CD4-positive, CD25-positive, alpha-beta regulatory T cell (primary cell): ENCODE data around the gene TMA7B. TPM values are rescaled to one million over a fixed set of nuclear protein-coding genes. Genes with fewer than 3 reads are reported as not detected.

Experiments used
- ATAC-seq, 2 donors: fragments of 150-1000 bp; cut with Tn5 transposase; one replicate each; pipeline ENCODE4 v1.10.0; 2021; ENCODE audit warnings: low read depth in 2 of 2, moderate number of reproducible peaks in 2 of 2, moderate library complexity in 1 of 2
- DNase-seq, 3 donors: peaks; one replicate each; pipeline versions ENCODE4 v3.0.0 to v3.0.0-alpha.2; 2012 to 2022; ENCODE audit warnings: mixed read lengths in 1 of 3
- H3K27ac ChIP-seq: one replicate; pipeline ENCODE4 v1.7.0; 2013; ENCODE audit warnings: mild to moderate bottlenecking, low read length; ENCODE audit not compliant: insufficient read depth, poor library complexity, severe bottlenecking
- H3K27me3 ChIP-seq: one replicate; pipeline ENCODE4 v1.7.0; 2013; ENCODE audit warnings: low read length; ENCODE audit not compliant: control insufficient read depth, insufficient read depth
- H3K36me3 ChIP-seq: one replicate; pipeline ENCODE4 v1.7.0; 2013; ENCODE audit warnings: mild to moderate bottlenecking, low read length, moderate library complexity; ENCODE audit not compliant: control insufficient read depth, insufficient read depth
- H3K4me1 ChIP-seq: 2 replicates; pipeline ENCODE4 v1.7.0; 2013; ENCODE audit warnings: mild to moderate bottlenecking, low read length; ENCODE audit not compliant: insufficient read depth, control insufficient read depth, poor library complexity, severe bottlenecking
- H3K4me3 ChIP-seq: one replicate; pipeline ENCODE4 v1.7.0; 2013; ENCODE audit warnings: low read depth, mild to moderate bottlenecking, low read length, moderate library complexity
- H3K9me3 ChIP-seq, 2 experiments: 1 replicate in 1 of 2; 2 replicates in 1 of 2; pipeline ENCODE4 v1.7.0; 2013; ENCODE audit warnings: low read length in 2 of 2, mild to moderate bottlenecking in 1 of 2, moderate library complexity in 1 of 2; ENCODE audit not compliant: control insufficient read depth in 2 of 2
- H3K27ac Mint-ChIP-seq, 3 donors: one replicate each; pipeline ENCODE4 v1.8.0; 2020 to 2022; ENCODE audit warnings: mild to moderate bottlenecking in 3 of 3, mixed read lengths in 3 of 3, moderate library complexity in 2 of 3
- H3K27me3 Mint-ChIP-seq: one replicate; pipeline ENCODE4 v1.8.0; 2022; ENCODE audit warnings: mild to moderate bottlenecking, mixed read lengths
- H3K36me3 Mint-ChIP-seq: one replicate; pipeline ENCODE4 v1.8.0; 2020; ENCODE audit warnings: mixed read lengths
- H3K4me1 Mint-ChIP-seq, 4 donors: one replicate each; pipeline ENCODE4 v1.8.0; 2020 to 2022; ENCODE audit warnings: mixed read lengths in 4 of 4, mild to moderate bottlenecking in 1 of 4
- H3K4me3 Mint-ChIP-seq, 4 donors: one replicate each; pipeline ENCODE4 v1.8.0; 2020 to 2022; ENCODE audit warnings: mild to moderate bottlenecking in 4 of 4, mixed read lengths in 4 of 4, moderate library complexity in 3 of 4
- H3K9me3 Mint-ChIP-seq, 7 donors: one replicate each; pipeline ENCODE4 v1.8.0; 2020 to 2022; ENCODE audit warnings: mixed read lengths in 7 of 7, mild to moderate bottlenecking in 3 of 7, moderate library complexity in 2 of 7
- polyA plus RNA-seq, 4 donors: library from polyadenylated mRNA; unstranded; fragments of 300-500 nt; fragmentation: Illumina TruSeq; gene quantifications; one replicate each; pipeline ENCODE4 v1.2.3, GENCODE V29; 2021
- total RNA-seq: library from RNA; stranded (reverse); gene quantifications from one replicate; pipeline ENCODE4 v1.2.3, GENCODE V29; 2022

TMA7B gene
- total RNA-seq (13.0 TPM), polyA plus RNA-seq (1 to 10 TPM in 3 of 4 donors, under 1 TPM in 1; 0.91 to 1.8 (median 1.5) TPM)

- Mint-ChIP-seq H3K36me3 (peaks cover 62% of the 10 kb centered on the region), H3K4me3 (peak within 1 kb of the TSS; percentile 37 to 77 (median 50)), H3K27me3 (no peaks in the 10 kb centered on the region), H3K27ac (peak within 1 kb of the TSS; percentile 77 to 96 (median 88)), H3K4me1 (peaks cover 13 to 69% (median 51%) of the 10 kb centered on the region in 4 donors), H3K9me3 (peaks cover 0 to 1% (median 0%) of the 10 kb centered on the region in 7 donors)
- Histone ChIP-seq H3K4me1 (peaks cover 46% of the 10 kb centered on the region), H3K4me3 (peak within 1 kb of the TSS; percentile 37), H3K9me3 (no peaks in the 10 kb centered on the region), H3K27ac (peak within 1 kb of the TSS; percentile 61), H3K36me3 (peaks cover 73% of the 10 kb centered on the region), H3K27me3 (no peaks in the 10 kb centered on the region)
- DNase-seq (peak in 1 of 3 donors; percentile 67), ATAC-seq (peak; percentile 62 to 67)
Observed at GRCh38 chr22:39959640-39960447, at the start of gene TMA7B. Gene TMA7B (plus strand): TSS chr22:39960397. CDS start chr22:39964375, 3,978 bp downstream.

GRCh38 chr22:39910876-39911613, 49.2 kb upstream of the TMA7B start:
- Mint-ChIP-seq H3K27ac (peak overlapping the region; percentile 80 to 93 (median 91)), H3K4me1 (peaks cover 44 to 94% (median 72%) of the 10 kb centered on the region in 4 donors), H3K4me3 (peak overlapping the region; percentile 78 to 99 (median 94)), H3K36me3 (peaks cover 32% of the 10 kb centered on the region), H3K27me3 (no peaks in the 10 kb centered on the region), H3K9me3 (peaks cover 0 to 9% (median 0%) of the 10 kb centered on the region in 7 donors)
- ATAC-seq: no peak
- Histone ChIP-seq H3K36me3 (no peaks in the 10 kb centered on the region), H3K4me1 (peaks cover 96% of the 10 kb centered on the region), H3K9me3 (no peaks in the 10 kb centered on the region), H3K4me3 (peak overlapping the region; percentile 84), H3K27ac (peak overlapping the region; percentile 83), H3K27me3 (no peaks in the 10 kb centered on the region)
- peak in 1 of 3 donors; percentile 51 for DNase-seq

- Histone ChIP-seq H3K4me3 (peak overlapping the region; percentile 63), H3K9me3 (no peaks in the 10 kb centered on the region), H3K36me3 (no peaks in the 10 kb centered on the region), H3K27ac (peak overlapping the region; percentile 17), H3K27me3 (no peaks in the 10 kb centered on the region), H3K4me1 (peaks cover 97% of the 10 kb centered on the region)
- H3K4me3 Mint-ChIP-seq: peak overlapping the region; percentile 56 to 99 (median 86)
- H3K27ac Mint-ChIP-seq: peak overlapping the region; percentile 77 to 94 (median 91)
- peaks cover 59 to 99% (median 81%) of the 10 kb centered on the region in 4 donors for H3K4me1 Mint-ChIP-seq
- no peaks in the 10 kb centered on the region for H3K27me3 Mint-ChIP-seq
- H3K9me3 Mint-ChIP-seq: peaks cover 0 to 9% (median 0%) of the 10 kb centered on the region in 7 donors
- DNase-seq (no peak), ATAC-seq (no peak)
- peaks cover 30% of the 10 kb centered on the region for H3K36me3 Mint-ChIP-seq
Observed at GRCh38 chr22:39913321-39913720, 46.9 kb upstream of the TMA7B start.

- no peak for ATAC-seq
- Mint-ChIP-seq H3K27me3 (no peaks in the 10 kb centered on the region), H3K4me1 (peaks cover 55 to 99% (median 78%) of the 10 kb centered on the region in 4 donors), H3K36me3 (peaks cover 24% of the 10 kb centered on the region), H3K9me3 (peaks cover 0 to 9% (median 0%) of the 10 kb centered on the region in 7 donors), H3K27ac (peak overlapping the region; percentile 77 to 94 (median 91)), H3K4me3 (peak overlapping the region; percentile 56 to 99 (median 86))
- peaks cover 97% of the 10 kb centered on the region for H3K4me1 ChIP-seq
- H3K27me3 ChIP-seq: no peaks in the 10 kb centered on the region
- H3K9me3 ChIP-seq: no peaks in the 10 kb centered on the region
- DNase-seq: no peak
- H3K36me3 ChIP-seq: no peaks in the 10 kb centered on the region
- peak overlapping the region; percentile 84 for H3K27ac ChIP-seq
- peak overlapping the region; percentile 63 for H3K4me3 ChIP-seq
Observed at GRCh38 chr22:39913886-39914285, 46.3 kb upstream of the TMA7B start.

GRCh38 chr22:39914584-39914983, 45.6 kb upstream of the TMA7B start:
- H3K9me3 ChIP-seq: no peaks in the 10 kb centered on the region
- peaks cover 97% of the 10 kb centered on the region for H3K4me1 ChIP-seq
- no peak for ATAC-seq
- Mint-ChIP-seq H3K4me3 (peak overlapping the region; percentile 56 to 99 (median 75)), H3K4me1 (peaks cover 48 to 96% (median 75%) of the 10 kb centered on the region in 4 donors), H3K27ac (peak overlapping the region; percentile 77 to 94 (median 91)), H3K27me3 (no peaks in the 10 kb centered on the region), H3K36me3 (peaks cover 24% of the 10 kb centered on the region), H3K9me3 (peaks cover 0 to 7% (median 0%) of the 10 kb centered on the region in 7 donors)
- no peaks in the 10 kb centered on the region for H3K36me3 ChIP-seq
- H3K27me3 ChIP-seq: no peaks in the 10 kb centered on the region
- peak overlapping the region; percentile 63 for H3K4me3 ChIP-seq
- DNase-seq: no peak
- H3K27ac ChIP-seq: peak overlapping the region; percentile 84

- Mint-ChIP-seq H3K27me3 (no peaks in the 10 kb centered on the region), H3K9me3 (no peaks in the 10 kb centered on the region), H3K27ac (peak overlapping the region; percentile 85 to 92 (median 91)), H3K4me3 (peak overlapping the region; percentile 53 to 87 (median 58)), H3K36me3 (peaks cover 26% of the 10 kb centered on the region), H3K4me1 (peaks cover 43 to 96% (median 75%) of the 10 kb centered on the region in 4 donors)
- Histone ChIP-seq H3K36me3 (no peaks in the 10 kb centered on the region), H3K27me3 (no peaks in the 10 kb centered on the region), H3K9me3 (no peaks in the 10 kb centered on the region), H3K27ac (peak overlapping the region; percentile 84), H3K4me3 (peak overlapping the region; percentile 69), H3K4me1 (peaks cover 97% of the 10 kb centered on the region)
- DNase-seq (no peak), ATAC-seq (no peak)
Observed at GRCh38 chr22:39915295-39915726, 44.9 kb upstream of the TMA7B start.

- H3K4me3 Mint-ChIP-seq: peak overlapping the region; percentile 23 to 87 (median 56)
Observed at GRCh38 chr22:39916496-39916895, 43.7 kb upstream of the TMA7B start.

More at GRCh38 chr22:39916496-39916895, 43.7 kb upstream of the TMA7B start:
- Histone ChIP-seq H3K27ac (peak overlapping the region; percentile 84), H3K4me3 (peak overlapping the region; percentile 69), H3K9me3 (no peaks in the 10 kb centered on the region), H3K4me1 (peaks cover 96% of the 10 kb centered on the region), H3K36me3 (no peaks in the 10 kb centered on the region), H3K27me3 (no peaks in the 10 kb centered on the region)
- H3K9me3 Mint-ChIP-seq: no peaks in the 10 kb centered on the region
- H3K4me1 Mint-ChIP-seq: peaks cover 50 to 96% (median 77%) of the 10 kb centered on the region in 4 donors
- no peak for DNase-seq
- ATAC-seq: no peak
- H3K36me3 Mint-ChIP-seq: peaks cover 31% of the 10 kb centered on the region
- peak overlapping the region; percentile 77 to 91 (median 90) for H3K27ac Mint-ChIP-seq
- no peaks in the 10 kb centered on the region for H3K27me3 Mint-ChIP-seq
